Measurements from ENCODE around the gene ATG16L1. TPM values are rescaled to one million over a fixed set of nuclear protein-coding genes. Genes with fewer than 3 reads are reported as not detected.
A peak's percentile ranks its signal among the peaks of the same experiment; 100 is the strongest.

ATG16L1 gene
- total and polyA plus RNA-seq, 8 donors: 7.6 to 71.9 (median 10.9) TPM

DNA sequence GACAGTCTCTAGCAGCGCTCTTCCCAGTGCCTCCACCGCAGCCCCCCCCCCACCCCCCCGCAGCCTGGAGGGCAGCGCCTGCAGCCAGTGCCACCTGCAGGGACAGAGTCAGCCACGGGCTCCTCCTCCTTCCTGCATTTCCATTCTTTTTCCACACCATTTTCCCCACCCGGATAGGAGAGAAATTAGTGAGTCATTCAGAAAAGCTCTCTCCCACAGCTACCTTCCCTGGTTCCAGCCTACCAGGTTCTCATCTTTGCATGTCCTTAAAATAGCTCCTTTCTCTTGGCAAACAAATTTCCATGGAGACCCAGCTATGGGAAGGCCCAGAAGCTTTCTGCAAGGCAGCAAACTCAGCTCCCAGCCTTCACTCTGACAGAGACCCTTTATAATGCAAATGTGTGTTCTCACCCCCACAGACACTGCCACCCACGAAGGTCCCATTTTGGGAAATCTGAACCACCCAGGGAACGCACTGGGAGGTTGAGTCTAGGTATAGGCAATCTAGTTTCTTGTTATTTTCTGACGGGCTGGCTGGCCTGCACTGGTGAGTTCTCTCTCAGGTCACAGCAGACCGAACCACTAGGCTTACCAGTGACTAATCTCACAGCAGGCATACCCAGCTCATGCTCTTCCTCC lies 41.8 kb upstream of the ATG16L1 start:
- peaks cover 9 to 34% (median 17%) of the 10 kb centered on the region in 4 donors for H3K4me1 ChIP-seq
- no peaks in the 10 kb centered on the region for H3K27me3 ChIP-seq
- intact Hi-C loops (cut with DNase I; ENCODE audit: low total_unique reads): no loop called here
- peak in 1 of 2 donors; percentile 30 for DNase-seq
- no peak overlapping the region for H3K4me3 ChIP-seq
- H3K36me3 ChIP-seq: peaks cover 0 to 27% (median 7%) of the 10 kb centered on the region in 4 donors
- no peak overlapping the region for H3K27ac ChIP-seq
- H3K9me3 ChIP-seq: no peaks in the 10 kb centered on the region
- TF ChIP-seq, protein P1, sequence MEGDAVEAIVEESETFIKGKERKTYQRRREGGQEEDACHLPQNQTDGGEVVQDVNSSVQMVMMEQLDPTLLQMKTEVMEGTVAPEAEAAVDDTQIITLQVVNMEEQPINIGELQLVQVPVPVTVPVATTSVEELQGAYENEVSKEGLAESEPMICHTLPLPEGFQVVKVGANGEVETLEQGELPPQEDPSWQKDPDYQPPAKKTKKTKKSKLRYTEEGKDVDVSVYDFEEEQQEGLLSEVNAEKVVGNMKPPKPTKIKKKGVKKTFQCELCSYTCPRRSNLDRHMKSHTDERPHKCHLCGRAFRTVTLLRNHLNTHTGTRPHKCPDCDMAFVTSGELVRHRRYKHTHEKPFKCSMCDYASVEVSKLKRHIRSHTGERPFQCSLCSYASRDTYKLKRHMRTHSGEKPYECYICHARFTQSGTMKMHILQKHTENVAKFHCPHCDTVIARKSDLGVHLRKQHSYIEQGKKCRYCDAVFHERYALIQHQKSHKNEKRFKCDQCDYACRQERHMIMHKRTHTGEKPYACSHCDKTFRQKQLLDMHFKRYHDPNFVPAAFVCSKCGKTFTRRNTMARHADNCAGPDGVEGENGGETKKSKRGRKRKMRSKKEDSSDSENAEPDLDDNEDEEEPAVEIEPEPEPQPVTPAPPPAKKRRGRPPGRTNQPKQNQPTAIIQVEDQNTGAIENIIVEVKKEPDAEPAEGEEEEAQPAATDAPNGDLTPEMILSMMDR (IDR thresholded peaks at IDR 0.05): no peak
- TF ChIP-seq POLR2AphosphoS5 (IDR thresholded peaks at IDR 0.05) (no peak), POLR2A (IDR thresholded peaks at IDR 0.05) (no peak), EP300 (IDR thresholded peaks at IDR 0.05) (no peak)
- WGBS, 5 donors: 32 to 49% (median 44%) methylated on average over 9 to 10 of the region's 10 CpGs

DNA sequence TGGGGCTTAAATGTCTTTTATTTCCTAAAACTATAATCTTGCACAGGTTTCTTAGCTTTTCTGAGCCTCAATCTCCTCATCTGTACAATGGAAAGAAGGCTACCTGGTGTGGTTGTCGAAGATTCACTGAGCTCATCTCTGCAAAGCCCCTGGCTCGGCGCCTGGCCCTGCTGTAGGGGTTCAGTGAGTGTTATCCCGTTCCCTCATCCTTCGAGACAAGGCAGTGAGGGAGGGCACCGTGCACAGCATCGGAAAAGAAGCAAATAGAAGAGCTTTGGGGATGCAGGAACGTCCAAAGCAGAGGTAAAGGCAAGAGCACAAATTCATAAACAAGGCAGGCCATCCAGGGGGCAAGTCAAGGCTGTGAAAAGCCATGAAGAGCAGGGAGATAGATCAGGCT lies 41.2 kb upstream of the ATG16L1 start:
- 85 to 93% (median 92%) methylated on average over 8 of the region's 8 CpGs for WGBS, 5 donors

DNA sequence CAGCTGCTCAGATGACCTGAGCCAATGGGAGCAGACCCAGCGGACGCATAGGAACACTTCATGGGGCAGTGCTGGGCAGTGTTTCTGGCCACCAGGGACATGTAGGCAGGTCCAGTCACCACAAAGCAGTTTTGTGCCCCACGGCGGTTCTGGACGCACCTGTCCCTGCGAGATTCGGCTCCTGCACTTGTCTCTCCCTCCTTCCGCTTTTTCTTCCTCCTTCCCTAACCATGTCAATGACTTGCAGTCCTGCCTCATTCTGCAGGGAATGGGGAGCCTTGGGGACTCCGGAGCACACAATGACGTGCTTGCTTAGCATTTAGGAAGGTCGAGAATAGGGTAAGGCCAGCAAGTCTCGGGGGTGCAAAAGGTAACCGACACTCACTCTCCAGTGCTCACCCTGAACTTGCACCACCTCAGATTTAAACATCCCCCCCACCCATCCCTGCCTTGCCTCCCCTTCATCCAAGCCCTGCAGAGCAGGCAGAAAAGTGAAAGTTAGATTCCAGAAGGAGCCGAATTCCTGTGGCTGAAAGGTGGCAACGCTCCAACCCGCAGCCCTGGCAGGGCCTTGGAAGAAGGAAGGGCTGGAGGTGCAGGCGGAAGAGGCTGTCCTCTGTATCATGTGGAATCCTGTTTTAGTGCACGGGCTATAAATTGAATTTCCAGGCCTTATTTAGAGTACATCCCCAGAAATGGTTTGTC lies 40.5 kb upstream of the ATG16L1 start:
- H3K4me3 ChIP-seq: peak overlapping the region; percentile 3 to 38 (median 22)
- TF ChIP-seq POLR2AphosphoS5 (IDR thresholded peaks at IDR 0.05): peak in 1 of 3 donors; percentile 51
- TF ChIP-seq, protein P1 (IDR thresholded peaks at IDR 0.05): no peak
- 36 to 55% (median 52%) methylated on average over 18 of the region's 18 CpGs for WGBS, 5 donors
- no peaks in the 10 kb centered on the region for H3K27me3 ChIP-seq
- peaks cover 0 to 20% (median 6%) of the 10 kb centered on the region in 4 donors for H3K36me3 ChIP-seq
- H3K9me3 ChIP-seq: no peaks in the 10 kb centered on the region
- peak overlapping the region in 1 of 5 donors; percentile 9 for H3K27ac ChIP-seq
- intact Hi-C loops (cut with DNase I; ENCODE audit: low total_unique reads): no loop called here
- peaks cover 9 to 34% (median 17%) of the 10 kb centered on the region in 4 donors for H3K4me1 ChIP-seq
- peak; percentile 86 to 87 for DNase-seq

More for the DNA sequence above, 41.2 kb upstream of the ATG16L1 start:
- Histone ChIP-seq H3K36me3 (peaks cover 0 to 22% (median 6%) of the 10 kb centered on the region in 4 donors), H3K9me3 (no peaks in the 10 kb centered on the region), H3K4me1 (peaks cover 9 to 34% (median 17%) of the 10 kb centered on the region in 4 donors), H3K27ac (no peak overlapping the region), H3K4me3 (no peak overlapping the region), H3K27me3 (no peaks in the 10 kb centered on the region)
- TF ChIP-seq EP300 (IDR thresholded peaks at IDR 0.05) (no peak), POLR2A (IDR thresholded peaks at IDR 0.05) (no peak), POLR2AphosphoS5 (IDR thresholded peaks at IDR 0.05) (no peak)
- TF ChIP-seq, protein P1 (IDR thresholded peaks at IDR 0.05): no peak
- no peak for DNase-seq
- intact Hi-C loops (cut with DNase I; ENCODE audit: low total_unique reads): no loop called here

DNA sequence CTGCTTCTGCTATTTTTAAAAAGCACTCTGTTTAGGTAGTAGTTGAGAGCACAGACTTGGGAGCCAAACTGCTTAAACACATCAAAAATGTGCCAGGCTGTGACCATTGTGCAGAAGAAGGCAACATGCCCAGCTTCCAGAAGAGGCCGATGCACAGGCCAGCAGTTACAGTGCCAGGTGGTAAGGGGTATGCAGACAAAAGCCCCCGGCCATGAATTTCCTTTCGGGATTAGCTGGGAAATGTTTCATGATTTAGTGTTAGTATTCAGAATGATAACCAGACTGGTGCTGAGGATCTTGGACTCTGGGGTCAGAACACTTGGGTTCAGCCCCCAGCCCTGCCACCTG lies 40.0 kb upstream of the ATG16L1 start:
- intact Hi-C loops (cut with DNase I; ENCODE audit: low total_unique reads): no loop called here
- Histone ChIP-seq H3K4me3 (no peak overlapping the region), H3K9me3 (no peaks in the 10 kb centered on the region), H3K36me3 (peaks cover 0 to 15% (median 5%) of the 10 kb centered on the region in 4 donors), H3K4me1 (peaks cover 9 to 34% (median 17%) of the 10 kb centered on the region in 4 donors), H3K27me3 (no peaks in the 10 kb centered on the region), H3K27ac (peak overlapping the region in 1 of 5 donors; percentile 9)
- WGBS, 5 donors: 40 to 54% (median 49%) methylated on average over 3 of the region's 3 CpGs
- DNase-seq: no peak
- TF ChIP-seq EP300 (IDR thresholded peaks at IDR 0.05): no peak
- no peak for TF ChIP-seq POLR2A (IDR thresholded peaks at IDR 0.05)
- no peak for TF ChIP-seq POLR2AphosphoS5 (IDR thresholded peaks at IDR 0.05)
- TF ChIP-seq, protein P1 (IDR thresholded peaks at IDR 0.05): no peak
